H1 (cell line): ENCODE results near the gene BIVM. TPM values are rescaled to one million over a fixed set of nuclear protein-coding genes. Genes with fewer than 3 reads are reported as not detected.

Experiments used
- BCL11A ChIP-seq, 2 experiments: IDR thresholded peaks; one replicate each; pipeline ENCODE4 v1.6.1; 2011; ENCODE audit warnings: low read depth in 2 of 2, low read length in 2 of 2, mild to moderate bottlenecking in 2 of 2
- CHD1 ChIP-seq: IDR thresholded peaks from 2 replicates; pipeline ENCODE4 v1.6.1; 2012; ENCODE audit warnings: low read depth, low read length, improper control_type of control experiment
- GABPA ChIP-seq: IDR thresholded peaks from 2 replicates; pipeline ENCODE4 v1.6.1; 2011; ENCODE audit warnings: mild to moderate bottlenecking, low read length, moderate library complexity, borderline replicate concordance; ENCODE audit not compliant: insufficient read depth
- HDAC6 ChIP-seq: IDR thresholded peaks from one replicate; pipeline ENCODE4 v1.7.1; 2012; ENCODE audit warnings: low read depth, mild to moderate bottlenecking, inconsistent platforms, low read length, moderate library complexity
- RAD21 ChIP-seq, 2 experiments: IDR thresholded peaks in 1 of 2; conservative IDR thresholded peaks in 1 of 2; 2 replicates each; pipeline ENCODE4 v1.6.1; 2011; ENCODE audit warnings: low read depth in 2 of 2, low read length in 2 of 2, improper control_type of control experiment in 1 of 2, inconsistent platforms in 1 of 2, mild to moderate bottlenecking in 1 of 2, moderate library complexity in 1 of 2
- polyA plus RNA-seq, 7 experiments: library from polyadenylated mRNA; depleted of rRNA in 3 of 7; stranded (reverse) in 5 of 7; unstranded in 2 of 7; fragments of >200 nt in 5 of 7; fragments of 200-250 nt in 2 of 7; gene quantifications; 1 replicate in 5 of 7; 2 replicates in 1 of 7; 4 replicates in 1 of 7; pipeline versions ENCODE4 v1.2.1 to v1.2.3, GENCODE V29; 2011 to 2013; ENCODE audit warnings: missing spikeins in 2 of 7, mixed read lengths in 2 of 7
- total RNA-seq: library from RNA; stranded (reverse); fragmentation: NEBNext Ultra II Directional; extraction: Animal tissue kit (Norgen Biotek cat#: 25700); gene quantifications from 2 replicates; pipeline ENCODE4 v1.2.1, GENCODE V29; 2021

The BIVM gene
- total and polyA plus RNA-seq, 2 of the 8 experiments (the other 6 are each of a cell fraction or from before 2014, with no cell fraction given), result 1.8 to 5.5 TPM

GRCh38 chr13:102877303-102877702, 78.4 kb downstream of the BIVM start (continued):
- TF ChIP-seq GABPA (no peak), BCL11A (IDR thresholded peaks at IDR 0.05; ENCODE audit: low read depth in 2 of 2, low read length in 2 of 2) (no peak), CHD1 (no peak), HDAC6 (no peak), RAD21 (IDR thresholded peaks at IDR 0.05 in 1 of 2, conservative IDR thresholded peaks at IDR 0.05 in 1 of 2; ENCODE audit: low read depth in 2 of 2, low read length in 2 of 2) (no peak)
- TF ChIP-seq, all 59 proteins: peak for 0
